GM18868 (cell line): Measurements from ENCODE around the gene NEK2.
"Not testable (repeated sequence)": the region's sequence is repeated elsewhere in the genome, so short reads cannot be mapped to it uniquely, and the experiment has no call there.

Source experiments
- ATAC-seq: cut with Tn5 transposase; IDR thresholded peaks from one replicate; pipeline ENCODE4 v1.9.1; 2021; ENCODE audit warnings: mild to moderate bottlenecking, moderate library complexity; ENCODE audit not compliant: unreplicated experiment

The NEK2 gene

DNA sequence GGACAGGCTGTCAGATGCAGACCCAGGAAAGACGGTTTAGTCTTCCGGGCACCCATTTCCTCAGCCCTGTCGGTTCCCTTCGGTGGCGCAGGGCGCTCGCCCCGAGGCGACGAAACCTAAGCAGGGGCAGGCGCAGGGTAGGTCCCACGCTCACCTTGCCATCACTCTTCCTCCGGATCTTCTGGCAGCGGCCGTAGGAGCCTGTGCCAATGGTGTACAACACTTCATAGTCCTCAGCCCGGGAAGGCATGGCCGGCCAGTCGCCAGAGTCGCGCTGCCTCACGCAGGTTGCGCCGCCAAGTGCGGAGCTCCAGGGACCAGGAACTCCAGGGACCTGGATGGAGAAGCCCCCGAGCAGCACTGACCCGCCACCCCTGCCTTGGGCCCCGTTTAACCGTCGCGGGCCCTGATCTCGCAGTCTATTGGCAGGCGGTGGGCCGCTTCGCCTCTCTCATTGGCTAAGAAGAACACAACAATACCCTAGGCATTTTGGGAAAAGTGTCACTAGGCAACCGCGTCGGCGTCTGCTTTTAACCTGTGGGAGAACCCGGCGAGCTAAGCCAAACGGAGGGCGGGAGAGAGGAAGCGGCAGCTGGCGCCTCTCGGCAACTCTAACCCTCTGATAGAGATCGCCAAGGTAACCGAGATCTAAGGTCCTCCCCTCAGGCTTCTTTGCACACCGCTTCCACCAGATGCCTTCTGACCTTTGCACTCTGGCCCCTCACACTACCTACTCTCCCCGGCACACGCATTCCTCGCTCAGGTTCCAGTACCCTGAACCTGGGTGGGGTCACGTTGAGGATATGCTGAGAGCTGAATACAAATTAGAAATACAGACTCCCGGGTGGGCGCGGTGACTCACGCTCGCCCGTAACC is at the start of gene NEK2:
Gene NEK2 (minus strand): TSS at position 392 of the 876 bp plus-strand sequence. CDS start 142 bp downstream, at position 250.
- peak; percentile 98 for ATAC-seq

DNA sequence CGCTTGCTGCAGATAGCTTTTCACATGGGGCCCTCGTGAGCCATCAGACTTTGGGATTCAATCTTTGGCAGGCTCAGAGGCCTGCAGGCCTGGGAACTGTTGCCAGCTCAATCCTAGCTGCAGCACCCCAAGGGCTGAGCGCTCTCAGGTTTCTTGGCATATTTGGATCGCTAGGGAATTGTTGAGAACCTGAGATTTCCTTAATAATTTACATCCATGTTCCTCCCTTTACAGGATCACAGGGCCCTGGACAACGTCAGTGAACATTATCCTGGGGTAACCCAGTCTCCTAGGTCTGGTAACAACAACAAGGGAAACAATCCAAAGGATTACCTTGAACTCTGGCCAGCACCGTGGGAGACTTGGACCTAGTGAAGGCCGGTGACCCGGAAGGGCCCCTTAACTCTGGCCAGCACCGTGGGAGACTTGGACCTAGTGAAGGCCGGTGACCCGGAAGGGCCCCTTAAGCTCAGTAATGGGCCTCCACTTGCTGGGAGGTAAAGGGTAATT is 49.3 kb upstream of the NEK2 start:
- ATAC-seq, result no peak

DNA sequence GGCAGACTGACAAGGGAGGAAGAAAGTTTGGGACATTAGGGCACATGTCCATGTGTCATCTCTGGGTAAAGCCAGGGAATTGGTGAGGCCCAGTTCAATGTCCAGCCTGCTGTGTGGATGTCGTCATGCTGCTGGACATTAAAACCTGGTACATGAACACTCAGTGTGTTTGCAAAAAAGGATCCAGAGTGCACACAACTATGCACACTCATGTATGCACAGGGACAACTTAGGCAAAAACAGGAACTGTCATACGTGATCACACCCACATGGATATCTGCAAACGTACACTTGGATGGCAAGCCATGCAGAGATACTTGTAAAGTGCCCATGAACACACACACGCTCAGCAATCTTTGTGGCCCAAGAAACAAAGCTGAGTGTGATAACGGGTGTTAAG is 47.9 kb upstream of the NEK2 start:
- ATAC-seq, result no peak

DNA sequence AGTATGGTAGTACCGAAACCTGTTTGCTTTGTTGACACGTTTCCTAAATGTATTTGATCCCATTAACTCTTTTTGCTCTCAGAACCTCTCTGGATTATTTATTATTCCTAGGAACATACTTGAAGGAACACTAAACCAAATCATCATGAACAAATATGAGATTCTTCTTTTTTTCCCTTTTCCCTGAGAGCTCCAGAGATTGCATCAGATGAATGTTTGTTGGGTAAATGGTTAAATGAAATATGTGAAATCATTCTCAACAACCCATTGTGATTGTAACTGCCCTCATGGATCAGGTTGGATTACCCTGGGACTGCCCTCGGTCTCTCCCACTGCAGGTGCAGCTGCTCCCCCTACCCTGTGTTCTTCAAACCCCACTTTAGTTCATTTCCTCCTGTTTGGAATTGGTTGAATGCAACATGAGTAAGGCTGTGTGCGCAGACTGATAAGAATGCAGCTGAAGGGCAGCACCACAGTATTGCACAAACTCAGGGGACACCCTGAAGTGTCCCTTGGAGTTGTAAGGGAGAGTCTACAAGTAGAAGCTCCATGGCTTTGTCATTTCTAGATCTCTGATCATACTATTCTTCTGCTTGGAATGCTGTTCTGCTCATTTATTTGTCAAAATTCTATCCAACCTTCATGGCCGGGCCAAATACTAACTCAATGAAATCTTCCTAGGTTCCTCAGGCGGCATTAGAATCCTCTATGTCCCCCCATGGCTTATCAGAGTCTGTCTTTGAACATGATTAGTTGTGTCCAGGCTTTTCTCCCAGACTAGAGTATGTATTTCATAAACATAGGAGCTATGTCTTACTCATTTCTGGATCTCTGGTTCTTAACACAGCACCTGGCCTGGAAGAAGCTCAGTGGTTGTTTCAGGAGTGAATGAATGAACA is 47.1 kb upstream of the NEK2 start:
- ATAC-seq, result no peak

DNA sequence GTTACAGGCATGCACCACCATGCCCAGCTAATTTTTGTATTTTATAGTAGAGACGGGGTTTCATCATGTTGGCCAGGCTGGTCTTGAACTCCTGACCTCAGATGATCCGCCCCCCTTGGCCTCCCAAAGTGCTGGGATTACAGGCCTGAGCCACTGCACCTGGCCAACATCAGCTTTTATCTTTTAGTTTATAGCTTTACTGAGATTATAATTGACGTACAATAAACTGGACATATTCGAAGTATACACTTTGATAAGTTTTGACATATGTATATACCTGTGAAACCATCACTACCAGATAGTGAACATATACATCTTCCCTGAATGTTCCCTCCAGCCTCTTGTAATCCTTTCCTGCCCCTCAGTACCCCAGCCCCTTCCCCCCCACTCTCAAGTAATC is 41.1 kb upstream of the NEK2 start:
- not testable (repeated sequence) for ATAC-seq

DNA sequence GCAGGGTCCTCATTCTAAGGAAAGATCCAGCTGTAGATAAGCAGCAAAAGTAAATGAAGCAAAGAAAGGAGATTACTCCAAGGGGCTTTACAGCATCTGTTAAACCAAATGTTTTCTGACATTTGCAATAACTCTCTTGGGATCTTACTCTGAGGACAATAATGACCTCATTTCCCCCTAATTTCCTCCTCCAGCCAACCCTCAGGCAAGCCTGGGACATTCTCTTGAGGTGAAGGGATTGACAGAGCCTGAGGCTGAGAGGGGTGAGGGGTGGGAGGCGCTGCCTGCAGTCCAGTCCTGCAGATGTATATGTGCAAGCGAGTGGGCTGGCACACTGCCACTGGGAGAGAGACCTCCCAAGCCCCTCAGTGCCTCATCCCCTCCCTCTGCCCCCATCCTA is 40.5 kb upstream of the NEK2 start:
- no peak for ATAC-seq

DNA sequence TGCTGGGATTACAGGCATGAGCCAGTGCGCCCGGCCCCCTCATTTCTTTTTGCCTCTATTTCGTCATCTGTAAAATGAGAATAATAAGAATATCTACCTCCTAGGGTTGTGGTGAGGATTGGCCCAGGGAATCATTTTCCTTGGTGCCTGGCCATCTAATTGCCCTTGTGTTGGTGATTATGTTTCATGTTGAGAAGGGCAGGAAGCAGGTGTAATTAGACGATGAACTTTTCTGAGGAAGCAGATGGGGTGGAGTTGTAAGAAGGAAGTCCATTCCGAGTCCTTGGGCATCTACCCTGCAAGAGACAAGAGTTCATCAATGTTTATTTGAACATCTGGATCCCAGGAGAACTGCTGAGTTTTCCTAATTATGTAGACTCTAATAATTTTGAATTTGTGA is 38.7 kb upstream of the NEK2 start:
- ATAC-seq, result no peak

DNA sequence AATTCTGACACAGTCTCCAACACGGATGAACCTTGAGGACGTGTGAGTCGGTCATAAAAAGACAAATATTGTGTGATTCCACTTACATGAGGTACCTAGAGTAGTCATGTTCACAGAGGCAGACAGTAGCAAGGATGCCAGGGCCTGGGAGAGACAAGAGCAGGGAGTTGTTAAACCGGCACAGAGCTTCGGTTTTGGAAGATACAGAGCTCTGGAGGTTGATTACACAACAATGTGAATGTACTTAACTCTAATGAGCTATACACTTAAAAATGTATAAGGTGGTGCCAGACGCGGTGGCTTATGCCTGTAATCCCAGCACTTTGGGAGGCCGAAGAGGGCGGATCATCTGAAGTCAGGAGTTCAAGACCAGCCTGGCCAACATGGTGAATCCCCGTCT is 37.8 kb upstream of the NEK2 start:
- no peak for ATAC-seq

DNA sequence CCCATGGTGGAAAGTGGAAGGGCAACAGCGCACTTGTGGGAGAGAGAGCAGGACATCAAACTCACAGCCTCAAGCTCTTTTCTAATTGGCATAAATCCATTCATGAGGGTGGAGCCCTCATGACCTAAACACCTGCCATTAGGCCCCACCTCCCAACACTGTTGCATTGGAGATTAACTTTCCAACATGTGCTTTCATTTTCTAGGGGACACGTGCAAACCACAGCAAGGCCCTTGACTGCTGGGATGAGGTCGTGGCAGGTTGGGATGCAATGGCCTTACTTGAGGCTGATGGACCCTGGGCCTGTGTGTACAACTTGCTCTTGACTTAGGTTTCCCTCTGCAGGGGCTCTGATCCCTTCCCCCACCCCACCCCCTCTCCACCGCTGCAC is 35.9 kb upstream of the NEK2 start:
- ATAC-seq, result no peak

DNA sequence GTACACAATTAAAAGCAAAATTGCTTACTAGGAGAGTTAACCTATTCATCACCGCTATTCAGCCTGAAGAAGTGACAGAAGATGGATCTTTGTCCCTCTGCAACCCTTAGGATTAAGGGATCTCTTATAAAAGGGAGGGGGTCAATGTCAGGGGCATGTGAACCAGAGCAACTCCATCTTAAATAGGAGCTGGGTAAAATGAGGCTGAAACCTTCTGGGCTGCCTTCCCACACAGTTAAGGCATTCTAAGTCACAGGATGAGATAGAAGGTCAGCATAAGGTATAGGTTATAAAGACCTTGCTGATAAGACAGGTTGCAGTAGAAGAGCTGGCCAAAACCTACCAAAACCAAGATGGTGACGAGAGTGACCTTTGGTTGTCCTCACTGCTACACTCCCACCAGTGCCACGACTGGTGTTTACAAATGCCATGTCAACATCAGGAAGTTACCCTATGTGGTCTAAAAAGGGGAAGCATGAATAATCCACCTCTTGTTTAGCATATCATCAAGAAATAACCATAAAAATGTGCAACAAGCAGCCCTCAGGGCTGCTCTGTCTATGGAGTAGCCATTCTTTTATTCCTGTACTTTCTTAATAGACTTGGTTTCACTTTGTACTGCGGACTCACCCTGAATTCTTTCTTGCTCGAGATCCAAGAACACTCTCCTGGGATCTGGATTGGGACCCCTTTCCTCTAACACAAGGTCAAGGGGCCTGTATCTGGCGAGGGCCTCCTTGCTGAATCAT is 35.3 kb upstream of the NEK2 start:
- ATAC-seq, result no peak

DNA sequence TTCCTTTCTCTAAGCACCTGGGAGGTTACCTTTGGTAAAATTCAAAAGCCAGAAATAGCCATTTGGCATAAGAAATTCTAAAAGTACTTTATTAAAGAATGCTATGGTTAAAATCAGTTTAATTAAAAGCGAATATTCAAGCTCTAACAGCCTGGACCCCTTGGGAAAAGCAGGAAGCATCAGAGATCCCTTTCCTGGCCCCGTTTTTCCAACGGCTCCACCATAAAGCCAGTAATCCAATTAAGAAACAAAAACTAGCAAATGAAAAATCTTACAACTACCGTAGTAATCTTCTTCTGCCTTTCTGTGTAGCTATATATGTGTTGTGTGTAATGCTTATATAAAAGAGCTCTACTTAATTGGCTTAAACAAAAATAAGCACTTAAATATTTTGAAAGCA is 33.5 kb upstream of the NEK2 start:
- no peak for ATAC-seq

DNA sequence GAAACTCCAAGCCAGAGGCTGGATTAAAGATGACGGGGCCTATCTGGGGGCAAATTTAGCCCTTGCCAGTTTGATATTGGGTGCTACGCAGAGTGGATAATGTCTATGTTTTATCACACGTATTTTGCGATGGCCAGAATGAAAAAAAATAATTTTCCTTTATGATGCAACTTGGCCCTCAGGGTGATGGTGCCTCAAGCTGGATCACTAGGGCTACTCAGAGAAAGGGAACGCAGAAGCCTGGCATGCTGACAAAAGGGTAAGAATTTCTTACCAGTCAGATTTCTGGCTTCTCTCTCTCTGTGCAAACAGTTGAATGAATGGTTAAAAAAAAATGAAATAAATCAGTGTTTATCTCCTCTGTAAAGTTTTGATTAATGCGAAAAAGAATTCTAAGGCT is 32.6 kb upstream of the NEK2 start:
- ATAC-seq, result no peak

DNA sequence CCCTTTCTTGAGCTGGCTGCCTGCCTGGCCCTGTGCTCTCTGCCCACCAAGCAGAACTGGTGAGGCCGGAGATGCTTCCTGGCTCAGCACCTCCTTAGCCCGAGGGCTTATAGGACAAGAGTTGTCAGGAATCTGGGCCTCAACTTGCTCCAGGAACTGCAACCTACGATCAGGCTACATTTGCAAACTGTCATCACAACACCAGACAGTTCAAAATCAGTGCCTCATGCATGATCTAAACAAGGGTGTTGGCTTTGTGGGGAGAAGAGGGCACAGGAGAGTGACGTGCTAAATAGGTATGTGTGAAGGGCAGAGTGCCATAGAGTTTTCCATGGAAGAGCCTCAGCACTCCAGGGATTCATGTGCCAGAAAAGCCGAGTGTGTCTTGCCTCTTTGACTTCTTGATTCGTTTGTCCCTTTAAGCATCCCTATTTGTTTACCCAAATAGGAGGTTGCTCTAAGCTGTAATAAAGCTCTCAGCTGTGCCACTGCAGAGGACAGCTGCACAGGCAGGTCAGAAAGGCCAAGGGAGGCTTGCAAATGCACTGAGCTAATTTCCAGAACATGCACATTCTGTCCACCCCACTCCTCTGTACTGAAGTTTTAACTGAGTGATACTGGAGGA is 30.2 kb upstream of the NEK2 start:
- no peak for ATAC-seq

DNA sequence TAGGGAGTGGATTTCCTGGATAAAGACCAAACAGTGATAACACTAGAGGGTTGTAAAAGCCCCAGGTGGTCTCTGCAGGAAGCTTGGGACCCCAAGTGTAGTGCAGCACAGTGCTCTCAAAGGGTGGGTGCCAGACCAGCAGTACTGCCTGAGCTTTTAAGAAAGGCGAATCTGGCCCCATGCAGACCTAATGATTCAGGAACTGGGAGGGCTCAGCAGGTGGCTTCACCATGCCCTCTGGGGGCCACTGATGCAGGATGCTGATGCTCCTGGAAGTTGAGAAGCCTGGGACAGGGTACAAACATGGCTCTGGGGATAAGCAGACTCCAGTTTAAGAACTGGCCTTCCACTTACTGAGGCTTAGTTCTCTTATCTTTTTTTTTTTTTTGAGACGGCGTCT is 29.1 kb upstream of the NEK2 start:
- ATAC-seq, result no peak

DNA sequence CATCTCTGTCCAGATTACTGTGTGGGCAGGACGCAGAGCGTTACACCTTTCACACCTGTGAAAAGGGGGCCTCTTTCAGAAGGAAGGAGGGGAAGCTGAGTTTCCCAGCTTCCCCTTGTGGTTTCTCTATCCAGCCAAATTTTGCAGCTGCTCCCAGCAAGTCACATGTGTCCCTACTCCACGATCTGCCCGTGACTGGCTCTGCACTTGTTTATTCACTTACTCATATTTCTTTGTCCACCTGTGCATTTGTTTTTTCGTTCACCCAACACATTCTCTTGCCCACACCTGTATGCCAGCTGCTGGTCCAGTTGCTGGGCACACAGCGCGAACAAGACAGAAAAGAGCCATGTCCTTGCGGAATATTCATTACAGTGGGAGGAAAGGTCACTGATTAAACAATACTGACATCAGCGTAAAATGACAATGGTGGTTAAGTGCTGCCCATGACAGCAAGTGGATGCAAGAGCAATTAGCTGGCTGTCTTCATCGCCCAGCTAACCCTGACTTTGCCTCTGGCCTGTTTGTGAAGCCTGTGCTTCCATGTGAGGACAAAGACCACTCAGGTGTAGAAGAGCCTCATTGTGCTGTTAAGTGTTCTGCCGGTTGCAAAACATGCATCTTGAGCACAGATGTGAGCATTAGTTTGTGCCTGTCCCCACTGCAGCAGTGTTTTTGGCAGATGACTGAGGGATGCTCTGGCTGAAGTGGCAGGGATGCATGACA is 28.6 kb upstream of the NEK2 start:
- no peak for ATAC-seq

DNA sequence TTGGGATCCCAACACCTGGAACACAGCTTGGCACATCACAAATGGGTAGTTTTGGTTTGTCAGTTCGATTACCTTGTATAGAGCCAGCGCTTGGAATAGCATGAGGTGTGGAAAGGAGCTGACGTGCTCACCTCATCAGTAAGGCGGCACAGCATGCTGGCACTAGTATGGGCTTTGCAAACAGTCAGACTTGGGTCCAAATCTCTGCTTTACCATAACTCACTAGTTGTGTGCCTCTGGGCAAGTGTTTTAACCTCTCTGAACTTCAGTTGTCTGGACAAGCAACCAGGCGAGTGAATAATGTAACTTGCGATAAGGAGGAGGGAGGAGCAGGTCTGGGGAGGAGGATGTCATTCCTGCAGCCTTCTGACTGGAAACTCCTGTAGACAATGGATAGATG is 26.3 kb upstream of the NEK2 start:
- ATAC-seq, result no peak

DNA sequence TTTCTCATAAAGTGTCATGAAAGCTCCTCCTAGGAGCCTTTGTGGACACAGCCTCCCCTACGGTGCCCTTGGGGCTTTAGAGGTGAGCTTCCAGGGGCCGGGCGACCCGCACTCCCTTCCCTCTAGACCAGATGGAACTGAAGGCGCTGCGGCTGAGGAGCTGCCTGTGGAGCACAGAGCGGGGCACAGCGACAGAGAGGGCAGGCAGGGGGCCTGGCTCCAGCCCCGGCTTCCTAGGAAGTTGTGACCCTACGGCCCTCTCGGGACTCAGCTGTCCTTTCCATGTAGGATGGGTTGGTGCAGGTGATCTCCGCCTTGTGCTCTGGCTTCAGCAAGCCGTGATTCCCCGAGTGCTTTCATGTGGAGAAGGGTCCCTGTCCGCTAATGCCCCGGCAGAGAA is 23.6 kb upstream of the NEK2 start:
- no peak for ATAC-seq

DNA sequence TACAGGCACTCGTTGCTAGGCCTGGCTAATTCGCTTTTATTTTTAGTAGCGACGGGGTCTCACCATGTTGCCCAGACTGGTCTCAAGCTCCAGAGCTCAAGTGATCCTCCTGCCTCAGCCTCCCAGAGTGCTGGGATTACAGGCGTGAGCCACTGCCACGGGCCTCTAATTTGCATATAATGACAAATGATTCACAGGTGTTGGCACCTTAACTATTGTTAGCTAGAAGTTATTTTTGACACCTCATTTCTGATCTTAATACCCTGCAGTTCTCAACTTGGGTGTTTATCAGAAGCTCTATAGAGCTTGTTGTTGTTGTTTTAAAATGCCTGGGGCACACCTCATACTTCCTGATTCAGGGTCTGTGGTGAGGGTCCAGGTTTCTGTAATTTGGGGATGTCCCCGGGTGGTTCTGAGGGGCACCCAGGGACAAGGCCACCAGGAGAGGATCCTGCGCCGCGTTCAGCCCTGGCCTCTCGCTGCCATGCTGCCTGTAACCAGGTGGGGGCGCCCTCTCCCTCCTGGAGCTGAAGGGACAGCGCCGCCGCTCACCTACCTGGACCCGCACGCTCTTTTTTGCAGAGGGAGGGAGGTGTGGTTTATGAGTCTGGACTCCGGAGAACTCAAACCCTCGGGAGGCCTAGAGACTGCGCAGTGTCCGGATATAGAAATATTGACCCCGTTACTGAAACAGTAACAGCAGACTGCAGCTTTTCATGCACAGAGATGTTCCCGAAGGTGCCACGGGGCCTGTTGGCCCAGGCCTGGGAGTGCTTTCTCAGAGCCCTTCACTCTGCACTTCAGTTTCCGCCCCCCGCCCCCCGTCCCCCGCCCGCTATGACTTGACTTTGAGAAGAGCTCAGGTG is 23.0 kb upstream of the NEK2 start:
- ATAC-seq, result peak; percentile 57

DNA sequence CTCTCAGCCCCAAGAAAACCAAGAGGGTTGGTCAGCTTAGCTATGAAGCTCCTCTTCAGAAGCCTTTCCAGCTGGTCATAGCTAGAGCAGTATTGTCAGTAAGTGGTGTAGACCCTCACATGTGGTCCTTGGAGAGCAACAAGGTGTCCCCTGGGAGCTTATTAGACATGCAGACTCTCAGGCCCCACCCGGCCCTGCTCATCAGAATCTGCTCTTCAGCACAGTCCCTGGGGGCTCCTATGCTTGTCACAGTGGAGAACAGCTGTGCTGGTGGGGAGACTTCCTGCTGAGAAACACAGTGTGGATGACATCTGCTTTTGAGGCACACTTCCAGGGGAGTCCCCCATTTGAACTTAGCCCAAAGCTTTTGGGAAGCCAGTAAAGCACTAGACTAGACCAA is 21.9 kb upstream of the NEK2 start:
- ATAC-seq, result peak; percentile 75
